ENCODE results near the gene AFDN.
A peak's percentile ranks its signal among the peaks of the same experiment; 100 is the strongest.

The AFDN gene

GRCh38 chr6:167826896-167827582 is at the start of gene AFDN:
TSS of gene AFDN (plus strand) at chr6:167826911. CDS start at chr6:167827133, 222 bp downstream.
- no peak for DNase-seq (ENCODE audit: low spot score)
- no peak for TF ChIP-seq CTCF (IDR thresholded peaks at IDR 0.05)
- Histone ChIP-seq H3K27ac (peak within 1 kb of the TSS; percentile 32 to 91), H3K4me3 (peak within 1 kb of the TSS; percentile 94)

GRCh38 chr6:167778497-167779128 is 48.1 kb upstream of the AFDN start:
- no peak overlapping the region for H3K27ac ChIP-seq

GRCh38 chr6:167779129-167779992 is 47.4 kb upstream of the AFDN start:
- DNase-seq (ENCODE audit: low spot score) = peak; percentile 59
- H3K4me3 ChIP-seq = no peak overlapping the region
- no peak for TF ChIP-seq CTCF (IDR thresholded peaks at IDR 0.05)
- no peak overlapping the region for H3K27ac ChIP-seq

More at GRCh38 chr6:167778497-167779128, 48.1 kb upstream of the AFDN start:
- TF ChIP-seq CTCF (IDR thresholded peaks at IDR 0.05) = no peak
- no peak overlapping the region for H3K4me3 ChIP-seq
- peak; percentile 36 for DNase-seq (ENCODE audit: low spot score)

GRCh38 chr6:167779993-167780655 is 46.6 kb upstream of the AFDN start:
- Histone ChIP-seq H3K4me3 (no peak overlapping the region), H3K27ac (no peak overlapping the region)
- TF ChIP-seq CTCF (IDR thresholded peaks at IDR 0.05) = no peak
- DNase-seq (ENCODE audit: low spot score) = peak; percentile 61

- no peak for TF ChIP-seq CTCF (IDR thresholded peaks at IDR 0.05)
- no peak overlapping the region for H3K27ac ChIP-seq
- no peak overlapping the region for H3K4me3 ChIP-seq
- DNase-seq (ENCODE audit: low spot score) = peak; percentile 31
These were observed 45.5 kb upstream of the AFDN start for GRCh38 chr6:167781066-167781767.

GRCh38 chr6:167781868-167782267 is 44.8 kb upstream of the AFDN start:
- Histone ChIP-seq H3K4me3 (no peak overlapping the region), H3K27ac (no peak overlapping the region)
- TF ChIP-seq CTCF (IDR thresholded peaks at IDR 0.05) = no peak
- DNase-seq (ENCODE audit: low spot score) = peak; percentile 14

Data from coronary artery (tissue), 2 donors.